GM12891 (cell line): ENCODE measurements around the gene NUAK1.

Experiments
- DNase-seq: peaks from one replicate; pipeline ENCODE4 v3.0.0; 2011; ENCODE audit warnings: low spot score; ENCODE audit not compliant: insufficient read length
- FAIRE-seq: peaks from 2 replicates; lab custom pipeline; 2011; peaks lifted over from hg19 to GRCh38; lab: Jason Lieb, UNC
- PAX5 ChIP-seq: IDR thresholded peaks from 2 replicates; pipeline ENCODE4 v1.6.1; 2011; ENCODE audit warnings: low read length, moderate library complexity, mild to moderate bottlenecking; ENCODE audit not compliant: insufficient read depth, severe bottlenecking
- POLR2A ChIP-seq: IDR thresholded peaks from 2 replicates; pipeline ENCODE4 v1.6.1; 2011; ENCODE audit warnings: low read depth, low read length, control low read depth
- POLR2AphosphoS5 ChIP-seq: IDR thresholded peaks from 2 replicates; pipeline ENCODE4 v1.6.1; 2011; ENCODE audit warnings: low read depth, low read length, control low read depth
- POU2F2 ChIP-seq: IDR thresholded peaks from 2 replicates; pipeline ENCODE4 v1.6.1; 2011; ENCODE audit warnings: low read depth, mild to moderate bottlenecking, control low read depth, low read length, moderate library complexity
- SPI1 ChIP-seq: IDR thresholded peaks from 2 replicates; pipeline ENCODE4 v1.6.1; 2011; ENCODE audit warnings: low read depth, low read length, control low read depth
- TAF1 ChIP-seq: IDR thresholded peaks from 2 replicates; pipeline ENCODE4 v1.6.1; 2011; ENCODE audit warnings: low read depth, low read length, control low read depth

The NUAK1 gene

GRCh38 chr12:106140223-106140986 is 1.7 kb upstream of the NUAK1 start:
- no peak for DNase-seq
- no peak for FAIRE-seq
- no peak for TF ChIP-seq TAF1
- TF ChIP-seq SPI1 = no peak
- no peak for TF ChIP-seq POLR2A
- TF ChIP-seq POU2F2 = no peak
- no peak for TF ChIP-seq POLR2AphosphoS5
- no peak for TF ChIP-seq PAX5

GRCh38 chr12:106139422-106140171 is 843 bp upstream of the NUAK1 start:
- FAIRE-seq = no peak
- TF ChIP-seq TAF1 = no peak
- peak; percentile 28 for DNase-seq

- no peak for FAIRE-seq
- TF ChIP-seq POLR2AphosphoS5 = no peak
- TF ChIP-seq TAF1 = no peak
- TF ChIP-seq SPI1 = no peak
- TF ChIP-seq POLR2A = no peak
- TF ChIP-seq POU2F2 = no peak
- TF ChIP-seq PAX5 = no peak
- no peak for DNase-seq
These were observed 459 bp downstream of the NUAK1 start for GRCh38 chr12:106138357-106138632.

- DNase-seq (no peak), FAIRE-seq (no peak)
- TF ChIP-seq POLR2A (no peak), TAF1 (no peak), PAX5 (no peak), POU2F2 (no peak), SPI1 (no peak), POLR2AphosphoS5 (no peak)
These were observed 1.0 kb downstream of the NUAK1 start for GRCh38 chr12:106137530-106138356.

GRCh38 chr12:106136263-106136662 is 2.5 kb downstream of the NUAK1 start:
- DNase-seq = peak; percentile 48
- TF ChIP-seq TAF1 (no peak), SPI1 (no peak), PAX5 (no peak), POU2F2 (no peak), POLR2AphosphoS5 (no peak), POLR2A (no peak)
- FAIRE-seq = peak; percentile 48

- TF ChIP-seq SPI1 (no peak), POLR2AphosphoS5 (no peak), PAX5 (no peak), POLR2A (no peak)
- no peak for FAIRE-seq
- DNase-seq = no peak
These were observed 3.0 kb downstream of the NUAK1 start for GRCh38 chr12:106135781-106136180.

- no peak for TF ChIP-seq POLR2A
- TF ChIP-seq PAX5 = no peak
- no peak for TF ChIP-seq POLR2AphosphoS5
- FAIRE-seq = no peak
- no peak for DNase-seq
These were observed 3.7 kb downstream of the NUAK1 start for GRCh38 chr12:106135075-106135474.

GRCh38 chr12:106134294-106134949 is 4.3 kb downstream of the NUAK1 start:
- FAIRE-seq (no peak), DNase-seq (no peak)
- TF ChIP-seq POLR2A (no peak), TAF1 (no peak), POLR2AphosphoS5 (no peak), POU2F2 (no peak), PAX5 (no peak), SPI1 (no peak)

- no peak for TF ChIP-seq PAX5
- TF ChIP-seq TAF1 = no peak
- TF ChIP-seq POLR2A = no peak
- TF ChIP-seq POLR2AphosphoS5 = no peak
- no peak for TF ChIP-seq SPI1
- no peak for TF ChIP-seq POU2F2
- DNase-seq (no peak), FAIRE-seq (no peak)
These were observed 5.3 kb downstream of the NUAK1 start for GRCh38 chr12:106133136-106134087.
